CD4-positive, alpha-beta T cell treated with Interleukin-10 for 1 hour (primary cell): ENCODE data around the gene ACOT2.

Source experiments
- DNase-seq: peaks from one replicate; pipeline ENCODE4 v3.0.0-alpha.2; 2020

ACOT2 gene

GRCh38 chr14:73616831-73617230 lies 47.8 kb downstream of the ACOT2 start:
- no peak for DNase-seq

- no peak for DNase-seq
Observed at GRCh38 chr14:73619524-73619923, 50.5 kb downstream of the ACOT2 start.

GRCh38 chr14:73620268-73620667 lies 51.3 kb downstream of the ACOT2 start:
- DNase-seq = no peak

- DNase-seq = no peak
Observed at GRCh38 chr14:73623504-73624054, 54.6 kb downstream of the ACOT2 start.
